Measurements from ENCODE around the gene ADORA1.

ADORA1 gene

GRCh38 chr1:203161703-203162102, 34.2 kb downstream of the ADORA1 start:
- DNase-seq, result no peak

DNA sequence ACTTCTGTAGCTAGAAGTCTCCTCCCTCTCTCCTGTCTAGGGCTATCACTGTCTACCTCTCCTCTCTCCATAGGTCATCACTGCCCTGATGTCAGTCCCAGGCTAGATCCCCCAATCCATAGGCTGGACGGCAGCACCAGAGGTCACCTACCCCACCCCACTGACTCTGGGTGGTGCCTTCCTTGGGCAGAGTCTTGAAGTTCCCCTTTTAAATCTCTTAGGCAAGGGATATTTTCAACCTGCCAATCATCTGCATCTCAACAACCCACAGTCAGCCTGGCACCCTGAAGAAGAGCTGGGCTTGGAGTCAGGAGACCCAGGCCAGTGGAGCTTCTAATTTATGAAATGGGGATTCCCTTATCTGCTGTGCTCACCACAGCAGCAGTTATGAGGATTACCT, 34.9 kb downstream of the ADORA1 start:
- DNase-seq, result no peak

- DNase-seq, result no peak
These were observed 36.5 kb downstream of the ADORA1 start for GRCh38 chr1:203163891-203164635.

DNA sequence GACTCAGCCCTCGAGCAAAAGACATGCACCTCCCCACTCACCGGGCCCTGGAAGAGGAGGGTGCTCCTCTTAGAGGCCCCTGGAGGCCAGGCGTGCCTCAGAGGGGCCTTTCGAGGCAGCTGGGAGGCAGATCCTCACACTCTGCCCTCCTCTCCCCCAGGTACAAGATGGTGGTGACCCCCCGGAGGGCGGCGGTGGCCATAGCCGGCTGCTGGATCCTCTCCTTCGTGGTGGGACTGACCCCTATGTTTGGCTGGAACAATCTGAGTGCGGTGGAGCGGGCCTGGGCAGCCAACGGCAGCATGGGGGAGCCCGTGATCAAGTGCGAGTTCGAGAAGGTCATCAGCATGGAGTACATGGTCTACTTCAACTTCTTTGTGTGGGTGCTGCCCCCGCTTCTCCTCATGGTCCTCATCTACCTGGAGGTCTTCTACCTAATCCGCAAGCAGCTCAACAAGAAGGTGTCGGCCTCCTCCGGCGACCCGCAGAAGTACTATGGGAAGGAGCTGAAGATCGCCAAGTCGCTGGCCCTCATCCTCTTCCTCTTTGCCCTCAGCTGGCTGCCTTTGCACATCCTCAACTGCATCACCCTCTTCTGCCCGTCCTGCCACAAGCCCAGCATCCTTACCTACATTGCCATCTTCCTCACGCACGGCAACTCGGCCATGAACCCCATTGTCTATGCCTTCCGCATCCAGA, 37.7 kb downstream of the ADORA1 start:
- no peak for DNase-seq

- no peak for DNase-seq
These were observed 38.3 kb downstream of the ADORA1 start for GRCh38 chr1:203165800-203166161.

GRCh38 chr1:203166192-203166940, 38.8 kb downstream of the ADORA1 start:
- no peak for DNase-seq

DNA sequence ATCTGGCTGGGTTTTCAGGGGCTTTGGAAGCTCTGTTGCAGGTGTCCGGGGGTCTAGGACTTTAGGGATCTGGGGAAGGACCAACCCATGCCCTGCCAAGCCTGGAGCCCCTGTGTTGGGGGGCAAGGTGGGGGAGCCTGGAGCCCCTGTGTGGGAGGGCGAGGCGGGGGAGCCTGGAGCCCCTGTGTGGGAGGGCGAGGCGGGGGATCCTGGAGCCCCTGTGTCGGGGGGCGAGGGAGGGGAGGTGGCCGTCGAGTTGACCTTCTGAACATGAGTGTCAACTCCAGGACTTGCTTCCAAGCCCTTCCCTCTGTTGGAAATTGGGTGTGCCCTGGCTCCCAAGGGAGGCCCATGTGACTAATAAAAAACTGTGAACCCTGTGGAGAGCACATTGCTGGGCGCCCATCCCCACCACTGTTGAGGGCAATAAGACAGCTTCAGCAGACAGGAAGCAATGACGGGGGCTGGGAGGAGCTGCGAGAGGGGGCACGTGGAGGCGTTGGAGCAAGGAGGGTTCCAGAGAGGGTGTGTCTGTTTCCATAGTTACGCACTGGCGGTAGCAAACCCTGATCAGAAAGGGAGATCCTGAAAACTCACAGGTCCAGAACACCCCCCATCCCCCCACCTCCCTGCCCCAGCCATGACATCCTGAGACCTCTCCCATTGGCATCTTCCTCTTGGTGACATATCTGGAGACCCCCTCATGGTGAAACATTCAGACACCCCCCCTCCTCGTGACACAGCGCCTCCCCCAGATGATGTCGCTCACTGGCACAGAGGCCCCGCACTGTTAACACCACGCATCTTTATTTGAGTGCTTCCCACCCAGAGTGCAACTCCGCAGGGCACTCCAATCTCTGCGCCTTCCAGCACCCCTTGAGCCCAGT, 39.7 kb downstream of the ADORA1 start:
- no peak for DNase-seq

DNA sequence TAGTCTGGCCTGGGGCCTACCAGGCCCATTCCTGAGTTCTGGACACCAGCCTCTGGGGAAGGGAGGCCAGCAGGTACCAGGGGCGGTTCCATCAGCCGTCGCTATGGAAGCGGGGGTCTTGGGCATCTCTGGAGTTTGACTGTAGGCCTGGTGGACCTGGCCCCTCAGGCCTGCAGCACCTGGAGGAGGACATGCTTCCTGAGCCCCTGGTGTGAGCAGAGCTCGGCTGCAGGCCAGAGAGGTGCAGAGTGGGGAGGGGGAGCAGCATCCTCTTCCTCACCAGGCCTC, 40.3 kb downstream of the ADORA1 start:
- DNase-seq, result no peak

GRCh38 chr1:203168256-203168786, 40.8 kb downstream of the ADORA1 start:
- DNase-seq, result no peak

DNA sequence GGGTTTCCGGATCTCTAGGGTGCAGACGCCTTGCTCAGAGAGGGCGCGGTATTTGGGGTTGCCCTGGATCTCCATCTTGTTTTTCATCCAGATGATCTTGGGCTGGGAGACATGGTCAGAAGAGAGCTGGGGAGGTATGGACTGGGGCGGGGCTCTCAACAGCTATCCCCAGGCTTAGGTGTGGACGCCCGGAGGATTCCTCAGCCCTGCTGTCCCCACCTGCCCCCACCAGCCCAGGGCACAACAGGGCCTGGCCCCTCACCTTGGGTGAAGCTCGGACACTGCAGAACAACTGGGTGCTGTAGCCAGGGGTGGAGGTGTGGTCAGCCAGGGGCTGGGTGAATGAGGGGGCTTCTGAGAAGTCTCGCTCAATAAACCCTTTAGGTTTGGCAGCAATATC, 41.5 kb downstream of the ADORA1 start:
- DNase-seq, result no peak

GRCh38 chr1:203169770-203170520, 42.4 kb downstream of the ADORA1 start:
- DNase-seq, result no peak

GRCh38 chr1:203170625-203171330, 43.3 kb downstream of the ADORA1 start:
- DNase-seq, result no peak

DNA sequence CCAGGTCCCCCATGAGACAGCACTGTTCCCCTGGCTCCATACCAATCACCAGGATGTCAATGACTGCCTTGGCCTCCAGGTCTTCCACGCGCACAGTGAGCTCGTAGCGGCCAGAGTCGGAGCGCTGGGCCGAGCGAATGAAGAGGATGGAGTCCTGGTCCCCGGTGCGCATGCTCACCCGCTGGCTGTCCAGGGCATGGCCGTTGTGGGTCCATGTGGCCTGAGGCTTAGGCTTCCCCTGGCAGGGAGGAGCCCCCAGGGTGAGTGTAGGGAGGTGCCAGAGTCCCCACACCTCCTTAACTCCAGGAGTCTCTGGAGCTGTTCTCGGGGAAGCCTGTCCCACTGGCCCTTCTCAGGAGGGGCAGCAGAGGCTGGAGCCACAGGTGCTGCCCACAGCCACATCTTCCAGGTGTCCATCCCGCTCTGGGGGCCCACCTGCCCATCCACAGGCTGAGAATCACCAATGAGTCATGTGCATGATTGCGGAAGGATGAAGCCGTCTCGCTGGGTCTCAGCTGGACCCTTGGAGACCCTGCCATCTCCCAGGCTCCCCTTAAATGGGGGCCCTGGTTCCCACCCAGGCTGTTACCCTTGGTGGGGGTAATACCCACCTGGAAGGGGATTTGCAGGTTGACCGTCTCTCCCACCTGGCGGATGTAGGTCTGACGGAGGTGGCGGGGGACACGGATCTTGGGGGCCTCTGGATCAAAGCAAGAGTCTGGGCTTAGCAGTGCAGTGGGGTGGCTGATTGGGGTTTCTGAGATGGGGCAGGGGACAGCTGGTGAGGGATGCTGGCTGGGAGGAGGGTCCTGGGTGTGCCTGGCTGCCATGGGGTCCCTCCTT, 44.0 kb downstream of the ADORA1 start:
- DNase-seq, result no peak

GRCh38 chr1:203172184-203173010, 44.9 kb downstream of the ADORA1 start:
- DNase-seq, result no peak

DNA sequence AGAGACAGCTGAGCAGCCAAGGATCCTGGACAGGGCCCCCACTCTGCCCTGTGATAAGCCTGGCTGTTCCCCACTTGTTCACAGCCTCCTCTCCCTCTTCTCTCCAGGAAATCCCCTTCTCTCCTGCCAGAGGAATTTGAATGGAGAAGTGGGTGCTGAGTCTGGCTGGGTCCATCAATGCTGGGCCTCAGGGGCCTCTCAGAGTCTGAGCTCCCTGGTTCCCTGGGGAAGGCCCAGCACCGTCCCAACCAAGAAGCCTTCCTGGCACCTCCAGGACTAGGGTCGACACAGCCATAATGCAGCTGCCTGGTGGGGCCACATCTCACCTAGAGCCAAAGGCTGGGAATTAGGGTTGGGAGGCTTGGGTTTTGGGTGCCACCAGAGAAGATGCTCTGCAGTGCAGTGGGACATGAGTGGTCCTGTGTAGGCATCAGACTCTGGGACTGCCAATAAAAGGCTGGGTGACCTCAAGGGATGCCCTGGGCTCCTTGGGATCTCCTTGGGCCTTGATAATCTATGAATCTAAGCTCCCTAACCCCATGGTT, 45.6 kb downstream of the ADORA1 start:
- DNase-seq, result no peak

DNA sequence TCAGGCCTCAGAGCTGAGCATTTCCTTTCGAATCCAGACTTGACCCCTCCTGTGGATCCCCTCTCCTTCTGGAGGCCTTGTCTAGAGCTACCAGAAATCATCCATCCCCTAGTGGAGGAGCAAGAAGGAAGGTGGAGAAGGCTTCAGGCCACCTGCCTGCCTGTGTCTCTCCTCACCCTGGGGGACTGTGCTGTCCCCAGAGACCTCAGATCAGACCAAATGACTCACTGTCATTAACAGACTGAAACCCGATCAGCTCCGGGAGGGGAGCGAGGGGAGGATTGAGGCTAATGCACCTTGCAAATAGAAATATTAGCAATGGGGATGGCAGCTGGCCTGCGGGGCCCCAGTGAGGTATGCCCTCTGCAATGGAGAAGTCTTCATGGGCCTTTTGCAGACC, 46.0 kb downstream of the ADORA1 start:
- no peak for DNase-seq

GRCh38 chr1:203174324-203174985, 46.9 kb downstream of the ADORA1 start:
- no peak for DNase-seq

- DNase-seq, result no peak
These were observed 47.8 kb downstream of the ADORA1 start, which contains the start of gene MYBPH for GRCh38 chr1:203175237-203175826. MYBPH (minus strand) TSS chr1:203175826; CDS start chr1:203175755, 71 bp downstream.
